ENCODE results near the gene RIPOR1. TPM values are rescaled to one million over a fixed set of nuclear protein-coding genes. Genes with fewer than 3 reads are reported as not detected.

RIPOR1 gene
- total RNA-seq, 1 donor from 2014 or later, result 159 TPM

GRCh38 chr16:67562918-67563707, 34.5 kb downstream of the RIPOR1 start:
- DNase-seq (peak; percentile 72), ATAC-seq (ENCODE audit: low read depth) (peak; percentile 7)
- ChIA-PET CTCF (interaction anchor here (0.7 to 10.0 kb wide), 15 partner anchors 9 to 276 kb away, joined by 3 to 200 read pairs (median 5); partner anchors contain the start of genes ATP6V0D1 and CARMIL2), POLR2A (interaction anchor here (0.5 to 5.0 kb wide), 21 partner anchors 11 to 816 kb away, joined by 3 to 133 read pairs (median 9); partner anchors contain the start of genes ACD, ATP6V0D1, C16orf86 and CARMIL2)
- Mint-ChIP-seq H3K27me3 (no peaks in the 10 kb centered on the region), H3K4me3 (peak overlapping the region; percentile 91), H3K27ac (peak overlapping the region; percentile 94), H3K36me3 (ENCODE audit: low read depth) (peaks cover 7% of the 10 kb centered on the region), H3K4me1 (peaks cover 62% of the 10 kb centered on the region), H3K9me3 (no peaks in the 10 kb centered on the region)
- intact Hi-C loops (cut with micrococcal nuclease), result loop anchor here (1.0 to 2.0 kb wide), 18 partner anchors 11 to 372 kb away; partner anchors contain the start of genes ACD, ATP6V0D1, CARMIL2 and FHOD1
- TF ChIP-seq, protein P1, sequence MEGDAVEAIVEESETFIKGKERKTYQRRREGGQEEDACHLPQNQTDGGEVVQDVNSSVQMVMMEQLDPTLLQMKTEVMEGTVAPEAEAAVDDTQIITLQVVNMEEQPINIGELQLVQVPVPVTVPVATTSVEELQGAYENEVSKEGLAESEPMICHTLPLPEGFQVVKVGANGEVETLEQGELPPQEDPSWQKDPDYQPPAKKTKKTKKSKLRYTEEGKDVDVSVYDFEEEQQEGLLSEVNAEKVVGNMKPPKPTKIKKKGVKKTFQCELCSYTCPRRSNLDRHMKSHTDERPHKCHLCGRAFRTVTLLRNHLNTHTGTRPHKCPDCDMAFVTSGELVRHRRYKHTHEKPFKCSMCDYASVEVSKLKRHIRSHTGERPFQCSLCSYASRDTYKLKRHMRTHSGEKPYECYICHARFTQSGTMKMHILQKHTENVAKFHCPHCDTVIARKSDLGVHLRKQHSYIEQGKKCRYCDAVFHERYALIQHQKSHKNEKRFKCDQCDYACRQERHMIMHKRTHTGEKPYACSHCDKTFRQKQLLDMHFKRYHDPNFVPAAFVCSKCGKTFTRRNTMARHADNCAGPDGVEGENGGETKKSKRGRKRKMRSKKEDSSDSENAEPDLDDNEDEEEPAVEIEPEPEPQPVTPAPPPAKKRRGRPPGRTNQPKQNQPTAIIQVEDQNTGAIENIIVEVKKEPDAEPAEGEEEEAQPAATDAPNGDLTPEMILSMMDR (IDR thresholded peaks at IDR 0.05), result no peak

DNA sequence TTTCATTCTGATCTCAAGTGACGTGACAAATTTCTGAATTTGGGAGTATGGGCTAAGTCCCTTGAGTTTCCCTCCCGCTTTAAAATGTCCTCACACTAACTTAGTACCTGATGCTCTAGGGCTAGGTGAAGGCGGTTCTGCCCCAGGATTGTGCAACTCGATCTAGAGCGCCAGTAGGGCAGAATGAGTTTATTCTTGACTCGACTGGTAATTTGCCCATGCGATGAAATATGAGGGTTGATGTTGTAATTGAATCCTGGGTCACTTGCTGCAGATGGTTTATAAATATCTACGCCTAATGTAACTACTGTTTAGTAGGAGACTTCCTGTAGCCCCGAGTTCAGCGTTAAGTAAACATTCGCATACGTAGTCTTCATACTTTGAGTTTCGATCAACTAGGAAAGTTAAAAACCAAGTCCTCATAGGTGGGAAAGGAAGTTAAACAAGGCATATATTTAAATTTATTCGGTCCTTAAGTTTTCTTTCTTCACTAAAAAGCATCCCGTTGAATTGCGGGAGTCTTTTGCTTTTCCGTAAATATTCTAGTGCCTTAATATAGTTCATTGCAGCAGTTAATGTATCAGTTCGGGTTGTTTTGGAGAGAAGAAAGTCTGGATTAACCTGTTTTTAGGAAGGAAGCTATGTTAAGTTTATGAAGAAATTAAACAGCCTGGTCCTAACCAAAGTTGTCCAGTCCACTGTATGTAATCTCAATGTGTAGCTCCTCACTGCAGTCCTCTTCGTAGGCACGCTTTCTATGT, 35.3 kb downstream of the RIPOR1 start:
- peak overlapping the region; percentile 94 for H3K27ac Mint-ChIP-seq
- H3K4me1 Mint-ChIP-seq, result peaks cover 68% of the 10 kb centered on the region
- H3K27me3 Mint-ChIP-seq, result no peaks in the 10 kb centered on the region
- H3K9me3 Mint-ChIP-seq, result no peaks in the 10 kb centered on the region
- DNase-seq (no peak), ATAC-seq (ENCODE audit: low read depth) (no peak)
- intact Hi-C loops (cut with micrococcal nuclease), result loop anchor here (2.0 kb wide), 3 partner anchors 45 to 243 kb away; partner anchors contain the start of genes RANBP10 and TSNAXIP1
- TF ChIP-seq, protein P1 (IDR thresholded peaks at IDR 0.05), result no peak
- H3K4me3 Mint-ChIP-seq, result peak overlapping the region; percentile 91
- H3K36me3 Mint-ChIP-seq (ENCODE audit: low read depth), result peaks cover 7% of the 10 kb centered on the region
- POLR2A ChIA-PET, result interaction anchor here (0.6 to 5.0 kb wide), 15 partner anchors 12 to 529 kb away, joined by 4 to 133 read pairs (median 20); partner anchors contain the start of genes ACD, ATP6V0D1, C16orf86 and CARMIL2
- CTCF ChIA-PET, result interaction anchor here (0.6 to 10.0 kb wide), 15 partner anchors 16 to 136 kb away, joined by 3 to 200 read pairs (median 7); partner anchors contain the start of genes ATP6V0D1 and CARMIL2

DNA sequence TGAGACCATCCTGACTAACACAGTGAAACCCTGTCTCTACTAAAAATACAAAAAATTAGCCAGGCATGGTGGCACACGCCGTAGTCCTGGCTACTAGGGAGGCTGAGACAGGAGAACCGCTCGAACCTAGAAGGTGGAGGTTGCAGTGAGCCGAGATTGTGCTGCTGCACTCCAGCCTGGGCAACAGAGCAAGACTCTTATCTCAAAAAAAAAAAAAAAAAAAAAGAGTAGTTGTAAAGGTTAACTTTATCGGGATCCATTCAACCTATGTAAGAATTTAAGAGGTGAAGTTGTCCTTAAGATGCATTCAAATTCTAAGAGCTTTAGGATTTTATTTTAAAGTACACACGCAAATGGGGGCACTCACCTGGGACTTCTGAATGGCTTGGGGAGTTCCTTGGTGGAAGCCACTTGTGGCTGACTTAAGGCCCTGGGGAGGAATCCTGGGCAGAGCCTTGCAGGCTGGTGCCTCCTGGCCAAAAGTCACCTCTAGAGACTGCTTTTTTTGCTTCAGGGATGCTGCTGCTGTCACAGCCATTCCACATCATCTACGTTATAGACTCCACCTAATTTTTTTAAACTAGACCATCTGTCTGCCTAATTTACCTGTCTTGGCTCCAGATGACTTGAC, 37.0 kb downstream of the RIPOR1 start:
- H3K36me3 Mint-ChIP-seq (ENCODE audit: low read depth), result peaks cover 2% of the 10 kb centered on the region
- peak overlapping the region; percentile 64 for H3K4me3 Mint-ChIP-seq
- intact Hi-C loops (cut with micrococcal nuclease), result no loop called here
- peak overlapping the region; percentile 94 for H3K27ac Mint-ChIP-seq
- H3K9me3 Mint-ChIP-seq, result no peaks in the 10 kb centered on the region
- ATAC-seq (ENCODE audit: low read depth) (no peak), DNase-seq (no peak)
- ChIA-PET POLR2A (interaction anchor here (0.6 to 1.9 kb wide), 7 partner anchors 18 to 440 kb away, joined by 3 to 18 read pairs (median 6); partner anchors contain the start of gene CARMIL2), CTCF (interaction anchor here (10.0 kb wide), 1 partner anchor 18 kb away, joined by 200 read pairs; no protein-coding TSS in a partner anchor)
- H3K4me1 Mint-ChIP-seq, result peaks cover 64% of the 10 kb centered on the region
- H3K27me3 Mint-ChIP-seq, result no peaks in the 10 kb centered on the region
- TF ChIP-seq, protein P1 (IDR thresholded peaks at IDR 0.05), result no peak

DNA sequence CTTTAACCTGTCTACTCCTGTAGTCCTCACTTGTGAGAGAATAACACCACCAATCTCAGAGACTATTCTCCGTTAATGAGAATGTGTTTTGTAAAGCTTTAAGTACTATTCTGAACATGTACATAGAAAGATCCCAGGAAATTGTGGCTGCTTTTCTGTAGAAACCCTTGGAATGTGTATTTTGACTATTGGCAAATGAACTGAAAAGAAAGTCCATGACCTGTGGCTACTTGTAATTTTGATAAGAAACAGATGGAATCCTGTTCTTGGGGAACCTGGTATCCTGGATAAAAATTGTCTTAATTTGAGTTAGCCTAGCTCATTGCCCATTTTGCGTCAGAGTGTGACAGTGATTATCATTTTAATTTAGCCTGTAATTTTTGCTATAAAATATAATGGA, 42.8 kb downstream of the RIPOR1 start:
- DNase-seq (no peak), ATAC-seq (ENCODE audit: low read depth) (no peak)
- Mint-ChIP-seq H3K4me3 (no peak overlapping the region), H3K27me3 (no peaks in the 10 kb centered on the region), H3K36me3 (ENCODE audit: low read depth) (peaks cover 41% of the 10 kb centered on the region), H3K4me1 (peaks cover 27% of the 10 kb centered on the region), H3K9me3 (no peaks in the 10 kb centered on the region), H3K27ac (peak overlapping the region; percentile 5)
- TF ChIP-seq, protein P1 (IDR thresholded peaks at IDR 0.05), result no peak
- POLR2A ChIA-PET, result no interaction called here
- CTCF ChIA-PET, result interaction anchor here (0.9 to 1.1 kb wide), 2 partner anchors 9 to 73 kb away, joined by 3 read pairs; partner anchors contain the start of genes CARMIL2 and CTCF
- intact Hi-C loops (cut with micrococcal nuclease), result no loop called here
